ENCODE results near the gene LCAT.

The LCAT gene, protein sequence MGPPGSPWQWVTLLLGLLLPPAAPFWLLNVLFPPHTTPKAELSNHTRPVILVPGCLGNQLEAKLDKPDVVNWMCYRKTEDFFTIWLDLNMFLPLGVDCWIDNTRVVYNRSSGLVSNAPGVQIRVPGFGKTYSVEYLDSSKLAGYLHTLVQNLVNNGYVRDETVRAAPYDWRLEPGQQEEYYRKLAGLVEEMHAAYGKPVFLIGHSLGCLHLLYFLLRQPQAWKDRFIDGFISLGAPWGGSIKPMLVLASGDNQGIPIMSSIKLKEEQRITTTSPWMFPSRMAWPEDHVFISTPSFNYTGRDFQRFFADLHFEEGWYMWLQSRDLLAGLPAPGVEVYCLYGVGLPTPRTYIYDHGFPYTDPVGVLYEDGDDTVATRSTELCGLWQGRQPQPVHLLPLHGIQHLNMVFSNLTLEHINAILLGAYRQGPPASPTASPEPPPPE

DNA sequence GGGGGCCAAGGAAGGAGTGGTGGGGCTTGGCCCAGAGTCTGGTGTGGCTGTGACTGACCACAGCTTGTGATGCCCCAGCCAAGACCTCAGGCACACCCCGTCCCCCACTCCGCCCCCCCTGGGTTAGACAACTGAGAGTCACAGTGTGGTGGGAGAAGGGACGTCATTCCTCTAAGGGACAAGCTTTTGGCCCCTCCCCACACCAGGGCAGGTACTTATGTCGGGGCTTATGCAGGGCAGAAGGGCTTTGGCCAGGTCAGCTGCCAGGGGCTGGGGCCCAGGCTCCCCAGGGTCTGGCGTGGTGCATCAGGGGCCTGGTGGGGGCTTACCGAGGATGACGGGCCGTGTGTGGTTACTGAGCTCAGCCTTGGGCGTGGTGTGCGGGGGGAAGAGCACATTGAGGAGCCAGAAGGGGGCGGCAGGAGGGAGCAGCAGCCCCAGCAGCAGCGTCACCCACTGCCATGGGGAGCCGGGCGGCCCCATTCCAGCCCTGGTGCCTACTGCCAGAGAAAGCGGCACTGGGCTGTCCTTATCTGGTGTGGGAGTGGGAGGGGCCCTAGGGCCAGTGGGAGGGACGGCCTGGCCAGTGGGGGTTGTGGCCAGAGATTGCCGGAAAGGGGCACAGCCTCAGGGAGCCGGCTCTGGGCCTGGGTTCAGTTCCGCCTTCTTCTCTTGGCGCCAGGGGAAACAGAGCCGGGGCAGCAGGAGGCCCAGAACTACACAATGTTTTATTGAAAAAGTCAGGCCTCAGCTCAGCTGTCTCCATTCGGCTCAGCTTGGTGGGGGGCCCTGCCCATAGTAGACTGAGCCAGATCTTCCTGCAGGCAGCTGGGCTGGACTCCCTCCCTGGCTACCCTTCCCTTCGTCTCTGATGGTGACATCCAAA lies at the start of gene LCAT:
TSS of gene LCAT (minus strand) at position 502 of the 886 bp plus-strand sequence. CDS start at position 483, 19 bp downstream.
- Mint-ChIP-seq H3K4me3 (no peak within 1 kb of the TSS), H3K27me3 (ENCODE audit: low read depth) (no peaks in the 10 kb centered on the region), H3K27ac (no peak within 1 kb of the TSS), H3K36me3 (ENCODE audit: low read depth) (peaks cover 9% of the 10 kb centered on the region), H3K4me1 (ENCODE audit: low read depth) (peaks cover 17% of the 10 kb centered on the region), H3K9me3 (no peaks in the 10 kb centered on the region)

DNA sequence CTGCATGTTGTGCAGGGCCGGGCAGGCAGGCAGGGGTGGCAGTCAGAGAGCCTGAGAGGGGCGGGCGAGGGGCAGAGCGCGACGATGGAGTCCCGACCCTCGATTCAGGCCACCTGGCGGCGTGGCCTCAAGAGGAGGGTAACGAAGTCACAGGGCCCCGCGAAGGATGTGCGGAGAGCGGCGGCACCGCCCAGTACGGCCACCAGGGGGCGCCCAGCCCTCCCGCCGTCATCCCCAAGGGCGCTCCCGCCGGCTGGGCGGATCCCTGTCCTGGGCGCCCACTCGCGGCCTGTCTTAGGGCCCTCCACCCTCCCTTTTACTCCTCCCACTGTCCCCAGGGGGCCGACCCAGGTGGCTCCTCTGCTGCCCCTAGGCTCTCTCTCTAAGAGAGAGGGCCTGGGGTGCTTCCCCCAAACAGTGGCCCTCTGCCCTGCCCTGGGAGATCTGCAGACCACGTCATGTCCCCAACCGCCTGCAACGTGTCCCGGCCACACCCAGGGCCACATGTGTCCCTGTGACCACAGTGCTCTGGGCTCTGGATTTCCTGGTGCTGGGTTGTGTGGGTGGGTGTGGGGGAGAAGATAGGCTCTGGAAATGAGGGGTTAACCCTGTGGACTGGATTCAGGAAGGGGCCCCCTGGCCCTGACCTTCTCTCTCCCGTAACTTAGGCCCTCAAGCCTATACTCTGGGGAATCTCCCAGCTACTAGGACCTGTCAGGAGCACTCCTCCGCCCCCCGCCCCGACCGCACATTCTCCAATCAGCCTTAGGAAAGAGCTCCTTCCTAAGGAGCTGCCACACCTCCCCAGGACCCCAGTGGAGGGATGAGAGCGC lies 49.5 kb upstream of the LCAT start:
- H3K9me3 Mint-ChIP-seq: no peaks in the 10 kb centered on the region
- peak overlapping the region; percentile 83 for H3K4me3 Mint-ChIP-seq
- H3K4me1 Mint-ChIP-seq (ENCODE audit: low read depth): peaks cover 25% of the 10 kb centered on the region
- H3K27ac Mint-ChIP-seq: peak overlapping the region; percentile 98
- no peaks in the 10 kb centered on the region for H3K36me3 Mint-ChIP-seq (ENCODE audit: low read depth)
- no peaks in the 10 kb centered on the region for H3K27me3 Mint-ChIP-seq (ENCODE audit: low read depth)

DNA sequence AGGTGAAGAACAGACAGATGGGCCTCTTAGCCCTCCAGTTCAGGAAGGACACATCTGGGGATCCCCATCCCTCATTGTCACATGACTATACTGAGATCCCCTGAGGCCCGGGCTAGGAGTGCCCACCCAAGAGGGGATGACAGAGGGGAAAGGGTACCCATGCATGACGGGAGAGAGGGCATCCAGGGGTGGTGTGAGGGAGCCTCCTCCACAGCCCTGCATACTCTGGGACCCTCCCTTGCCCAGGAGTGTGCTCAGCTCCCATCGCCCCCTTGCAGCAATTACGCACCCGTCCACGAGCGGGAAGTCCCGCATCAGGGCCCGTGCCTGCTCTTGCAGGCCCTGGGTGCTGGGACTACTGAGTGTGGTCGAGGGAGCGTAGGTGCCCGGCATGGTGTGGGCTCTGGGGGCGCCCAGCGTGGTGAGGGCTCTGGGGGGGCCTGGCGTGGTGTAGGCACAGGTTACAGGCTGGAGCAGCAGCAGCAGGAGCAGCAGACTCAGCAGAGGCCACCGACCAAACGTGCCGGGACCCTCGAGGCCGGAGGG lies 48.8 kb upstream of the LCAT start:
- Mint-ChIP-seq H3K9me3 (no peaks in the 10 kb centered on the region), H3K27me3 (ENCODE audit: low read depth) (no peaks in the 10 kb centered on the region), H3K4me1 (ENCODE audit: low read depth) (peaks cover 30% of the 10 kb centered on the region), H3K4me3 (no peak overlapping the region), H3K36me3 (ENCODE audit: low read depth) (peaks cover 2% of the 10 kb centered on the region), H3K27ac (peak overlapping the region; percentile 82)

DNA sequence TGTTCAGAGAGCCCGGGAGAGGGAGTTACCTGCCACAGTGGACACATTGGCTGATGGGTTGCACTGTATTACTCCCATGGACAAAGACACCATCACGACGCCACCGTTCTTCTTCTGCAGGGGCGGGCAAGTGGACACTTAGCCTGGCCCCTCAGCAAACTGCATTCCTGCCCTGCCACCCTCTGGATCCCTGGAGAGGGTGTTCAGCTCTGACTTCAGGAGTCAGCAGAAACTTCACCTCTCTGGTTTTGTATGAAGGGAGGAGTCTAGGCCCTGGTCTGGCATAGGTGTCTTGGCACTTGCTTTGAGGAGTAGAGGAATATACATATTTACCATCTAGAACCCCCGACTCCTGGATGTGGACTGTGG lies 46.1 kb upstream of the LCAT start:
- no peak overlapping the region for H3K27ac Mint-ChIP-seq
- no peaks in the 10 kb centered on the region for H3K9me3 Mint-ChIP-seq
- peaks cover 2% of the 10 kb centered on the region for H3K36me3 Mint-ChIP-seq (ENCODE audit: low read depth)
- peaks cover 21% of the 10 kb centered on the region for H3K4me1 Mint-ChIP-seq (ENCODE audit: low read depth)
- H3K4me3 Mint-ChIP-seq: no peak overlapping the region
- H3K27me3 Mint-ChIP-seq (ENCODE audit: low read depth): no peaks in the 10 kb centered on the region

DNA sequence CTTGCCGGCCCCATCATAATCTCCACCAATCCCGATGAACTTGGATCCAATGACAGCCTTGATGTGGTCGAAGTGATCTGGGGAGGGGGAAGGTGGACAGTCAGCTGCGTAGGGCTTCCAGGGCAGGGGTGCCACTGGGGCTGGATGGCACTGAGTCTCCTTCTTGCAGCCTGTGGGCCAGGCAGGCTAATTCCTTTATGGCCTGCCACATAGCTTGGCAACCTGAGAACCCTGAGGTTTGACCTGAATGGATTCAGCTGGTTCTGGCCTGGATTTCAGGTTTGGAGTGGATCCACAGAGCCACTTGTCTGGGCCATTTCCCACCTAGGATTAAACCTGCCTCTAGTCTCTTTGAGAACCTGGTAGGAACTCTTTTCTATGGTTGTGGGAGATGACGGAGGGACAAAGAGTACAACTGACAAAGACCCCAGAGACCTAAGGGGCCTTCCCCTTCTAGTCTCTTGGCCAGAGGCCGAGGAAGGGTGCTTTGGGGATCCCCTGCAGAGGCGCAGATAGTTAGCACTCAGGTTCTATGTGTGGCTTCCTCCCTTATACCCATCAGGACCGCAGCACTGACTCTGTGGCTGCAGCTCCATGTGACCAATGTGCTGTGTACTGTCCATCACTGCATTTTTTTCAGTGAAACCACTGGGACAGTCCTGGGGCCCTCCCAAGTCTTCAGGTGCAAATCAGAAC lies 45.5 kb upstream of the LCAT start:
- Mint-ChIP-seq H3K27me3 (ENCODE audit: low read depth) (no peaks in the 10 kb centered on the region), H3K4me3 (no peak overlapping the region), H3K4me1 (ENCODE audit: low read depth) (peaks cover 23% of the 10 kb centered on the region), H3K9me3 (no peaks in the 10 kb centered on the region), H3K27ac (no peak overlapping the region), H3K36me3 (ENCODE audit: low read depth) (peaks cover 2% of the 10 kb centered on the region)

DNA sequence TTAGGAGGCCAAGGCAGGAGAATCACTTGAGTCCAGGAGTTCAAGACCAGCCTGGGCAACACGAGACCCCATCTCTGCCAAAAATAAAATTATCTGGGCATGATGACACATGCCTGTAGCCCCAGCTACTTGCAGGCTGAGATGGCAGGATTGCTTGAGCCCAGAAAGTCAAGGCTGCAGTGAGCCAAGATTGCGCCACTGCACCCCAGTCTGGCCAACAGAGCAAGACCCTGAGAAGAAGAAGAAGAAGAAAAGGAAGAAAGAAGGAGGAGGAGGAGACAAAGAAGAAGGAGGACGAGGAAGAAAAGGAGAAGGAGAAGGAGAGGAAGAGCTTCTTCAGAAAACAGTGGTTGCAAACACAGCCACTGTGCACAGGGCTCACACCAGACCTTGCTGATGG lies 44.8 kb upstream of the LCAT start:
- Mint-ChIP-seq H3K4me1 (ENCODE audit: low read depth) (peaks cover 26% of the 10 kb centered on the region), H3K27me3 (ENCODE audit: low read depth) (no peaks in the 10 kb centered on the region), H3K27ac (no peak overlapping the region), H3K36me3 (ENCODE audit: low read depth) (peaks cover 2% of the 10 kb centered on the region), H3K4me3 (no peak overlapping the region), H3K9me3 (no peaks in the 10 kb centered on the region)

DNA sequence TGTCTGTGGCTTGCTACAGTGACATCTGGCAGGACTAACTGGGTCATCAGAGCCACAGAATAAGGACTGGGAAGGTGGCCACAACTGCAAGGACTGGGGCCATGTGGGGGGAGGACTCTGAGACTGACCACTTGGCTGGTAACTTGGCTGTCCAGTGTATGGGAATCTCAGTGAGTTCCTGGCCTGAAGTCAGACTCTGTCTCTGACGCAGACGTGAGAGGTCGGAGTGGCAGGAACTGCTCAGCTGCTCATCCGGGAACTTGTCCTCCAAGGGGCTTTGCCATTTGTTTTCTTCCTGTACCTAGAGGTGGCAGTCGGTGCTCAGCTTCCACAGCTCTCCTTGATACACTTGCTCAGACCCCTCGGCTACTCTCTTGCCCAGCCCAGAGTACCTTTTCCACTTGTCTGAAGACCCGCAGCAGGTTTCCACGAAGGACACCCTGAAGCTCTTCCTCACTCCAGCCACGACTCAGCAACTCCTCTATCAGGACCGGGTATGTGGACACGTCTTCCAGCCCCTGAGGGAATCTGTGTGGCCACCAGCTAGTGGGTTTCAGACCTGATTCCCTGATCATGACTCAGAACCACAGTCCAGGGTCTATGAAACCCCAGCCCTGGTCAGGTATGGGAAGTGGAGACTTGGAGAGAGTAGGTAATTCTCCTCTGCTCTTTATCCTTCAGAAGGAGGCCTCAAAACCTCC lies 43.7 kb upstream of the LCAT start:
- Mint-ChIP-seq H3K9me3 (no peaks in the 10 kb centered on the region), H3K4me3 (no peak overlapping the region), H3K27ac (peak overlapping the region; percentile 11)

DNA sequence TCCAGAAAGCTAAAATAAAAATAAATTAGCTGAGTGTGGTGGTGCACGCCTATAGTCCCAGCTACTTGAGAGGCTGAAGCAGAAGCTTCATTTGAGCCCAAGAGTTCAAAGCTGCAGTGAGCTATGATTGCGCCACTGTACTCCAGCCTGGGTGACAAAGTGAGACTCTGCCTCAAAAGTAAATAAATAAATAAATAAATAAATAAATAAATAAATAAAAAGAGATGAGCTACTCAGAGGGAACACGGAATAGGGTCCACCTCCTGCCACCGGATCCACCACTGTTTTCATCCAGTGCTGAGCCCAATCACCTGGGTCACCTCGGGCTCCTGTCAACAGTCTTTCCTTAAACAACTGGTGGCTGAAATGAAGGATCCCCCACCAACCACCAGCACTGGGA lies 43.0 kb upstream of the LCAT start:
- Mint-ChIP-seq H3K4me1 (ENCODE audit: low read depth) (peaks cover 28% of the 10 kb centered on the region), H3K27me3 (ENCODE audit: low read depth) (no peaks in the 10 kb centered on the region), H3K4me3 (no peak overlapping the region), H3K36me3 (ENCODE audit: low read depth) (peaks cover 2% of the 10 kb centered on the region), H3K27ac (no peak overlapping the region), H3K9me3 (no peaks in the 10 kb centered on the region)

More for the DNA sequence above, 43.7 kb upstream of the LCAT start:
- peaks cover 31% of the 10 kb centered on the region for H3K4me1 Mint-ChIP-seq (ENCODE audit: low read depth)
- peaks cover 2% of the 10 kb centered on the region for H3K36me3 Mint-ChIP-seq (ENCODE audit: low read depth)
- H3K27me3 Mint-ChIP-seq (ENCODE audit: low read depth): no peaks in the 10 kb centered on the region

DNA sequence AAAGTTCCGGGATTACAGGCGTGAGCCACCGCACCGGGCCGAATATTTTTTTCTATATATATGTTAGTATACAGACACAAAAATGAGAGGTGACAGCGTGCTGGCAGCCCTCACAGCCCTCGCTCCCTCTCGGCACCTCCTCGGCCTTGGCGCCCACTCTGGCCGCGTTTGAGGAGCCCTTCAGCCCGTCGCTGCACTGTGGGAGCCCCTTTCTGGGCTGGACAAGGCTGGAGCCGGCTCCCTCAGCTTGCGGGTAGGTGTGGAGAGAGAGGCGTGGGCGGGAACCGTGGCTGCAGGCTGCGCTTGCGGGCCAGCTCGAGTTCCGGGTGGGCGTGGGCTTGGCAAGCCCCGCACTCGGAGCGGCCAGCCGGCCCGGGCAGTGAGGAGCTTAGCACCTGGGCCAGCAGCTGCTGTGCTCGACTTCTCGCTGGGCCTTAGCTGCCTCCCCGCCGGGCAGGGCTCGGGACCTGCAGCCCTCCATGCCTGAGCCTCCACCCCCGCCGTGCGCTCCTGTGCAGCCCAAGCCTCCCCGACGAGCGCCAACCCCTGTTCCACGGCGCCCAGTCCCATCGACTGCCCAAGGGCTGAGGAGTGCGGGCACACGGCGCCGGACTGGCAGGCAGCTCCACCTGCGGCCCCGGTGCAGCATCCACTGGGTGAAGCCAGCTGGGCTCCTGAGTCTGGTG lies 38.2 kb upstream of the LCAT start:
- Mint-ChIP-seq H3K36me3 (ENCODE audit: low read depth) (no peaks in the 10 kb centered on the region), H3K9me3 (no peaks in the 10 kb centered on the region), H3K4me3 (no peak overlapping the region), H3K27ac (no peak overlapping the region), H3K4me1 (ENCODE audit: low read depth) (peaks cover 23% of the 10 kb centered on the region), H3K27me3 (ENCODE audit: low read depth) (peaks cover 5% of the 10 kb centered on the region)

DNA sequence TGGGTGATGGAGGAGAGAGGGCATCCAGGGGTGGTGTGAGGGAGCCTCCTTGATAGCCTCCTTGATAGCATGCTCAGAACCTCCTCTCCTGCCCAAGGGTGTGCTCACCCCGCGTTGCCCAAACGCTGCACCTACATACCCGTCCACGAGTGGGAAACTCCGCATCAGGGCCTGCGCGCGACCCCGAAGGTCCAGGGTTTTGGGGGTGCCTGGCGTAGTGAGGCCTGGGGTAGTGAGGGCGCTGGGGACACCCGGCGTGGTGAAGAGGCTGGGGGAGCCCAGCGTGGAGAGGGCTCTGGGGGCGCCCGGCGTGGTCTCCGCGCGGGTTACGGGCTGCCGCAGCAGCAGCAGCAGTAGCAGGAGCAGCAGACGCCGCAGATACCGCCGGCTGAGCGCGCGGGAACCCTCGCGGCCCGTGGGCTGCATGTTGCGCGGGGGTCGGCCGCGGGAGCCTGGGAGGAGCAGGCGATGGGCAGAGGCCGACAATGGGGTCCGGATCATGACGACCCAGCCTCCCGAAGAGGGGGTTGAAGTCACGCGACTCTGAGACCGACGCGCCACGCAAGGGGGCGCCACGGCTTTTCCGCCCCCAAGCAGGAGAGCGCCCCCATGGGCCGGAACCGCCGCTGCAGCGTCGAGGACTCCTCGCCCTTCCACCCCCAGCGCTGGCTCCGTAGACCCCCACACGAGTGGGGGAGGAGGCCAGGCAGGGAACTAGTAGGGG lies 36.2 kb upstream of the LCAT start, which contains the start of gene DPEP3:
TSS of gene DPEP3 (minus strand) at position 545 of the 724 bp plus-strand sequence. CDS start at position 426, 119 bp downstream.
- no peaks in the 10 kb centered on the region for H3K36me3 Mint-ChIP-seq (ENCODE audit: low read depth)
- H3K27me3 Mint-ChIP-seq (ENCODE audit: low read depth): peaks cover 11% of the 10 kb centered on the region
- no peak within 1 kb of the TSS for H3K27ac Mint-ChIP-seq
- H3K4me1 Mint-ChIP-seq (ENCODE audit: low read depth): peaks cover 23% of the 10 kb centered on the region
- no peaks in the 10 kb centered on the region for H3K9me3 Mint-ChIP-seq
- H3K4me3 Mint-ChIP-seq: no peak within 1 kb of the TSS

DNA sequence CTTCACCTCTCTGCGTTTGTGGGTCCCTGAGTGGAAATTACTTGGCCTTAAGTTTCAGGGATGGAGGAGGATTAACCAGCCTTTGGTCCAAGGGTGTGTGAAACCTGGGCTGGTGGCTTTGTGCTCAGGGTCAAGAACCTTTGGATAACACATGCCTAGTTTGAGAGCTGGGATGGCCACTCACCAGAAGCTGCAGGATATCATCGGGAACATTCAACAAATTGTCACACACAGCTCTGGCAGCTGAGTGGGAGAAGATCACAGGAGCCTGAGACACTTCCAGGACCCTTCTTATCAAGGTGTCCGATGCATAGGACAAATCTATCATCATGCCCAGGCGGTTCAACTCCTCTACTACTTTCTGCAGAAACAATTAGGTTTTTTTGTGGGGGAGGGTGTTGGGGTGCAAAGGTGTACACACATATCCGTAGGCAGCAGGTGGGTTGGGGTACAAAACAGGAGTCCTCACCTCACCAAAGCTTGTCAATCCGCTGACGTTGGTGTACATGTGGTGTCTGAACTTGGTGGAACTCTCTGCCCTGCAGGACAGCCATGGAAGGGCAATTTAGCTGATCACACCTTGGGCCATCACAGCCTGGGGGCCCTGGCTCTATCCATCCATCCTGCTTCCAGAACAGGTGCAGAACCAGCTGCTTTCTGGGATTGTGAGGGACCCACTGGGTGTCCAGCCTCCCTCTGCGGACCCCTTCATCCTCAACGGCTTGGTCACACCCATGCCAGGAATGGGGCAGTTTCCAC lies 33.7 kb upstream of the LCAT start:
- Mint-ChIP-seq H3K36me3 (ENCODE audit: low read depth) (no peaks in the 10 kb centered on the region), H3K27me3 (ENCODE audit: low read depth) (peaks cover 11% of the 10 kb centered on the region), H3K27ac (no peak overlapping the region), H3K9me3 (no peaks in the 10 kb centered on the region), H3K4me3 (no peak overlapping the region), H3K4me1 (ENCODE audit: low read depth) (no peaks in the 10 kb centered on the region)

DNA sequence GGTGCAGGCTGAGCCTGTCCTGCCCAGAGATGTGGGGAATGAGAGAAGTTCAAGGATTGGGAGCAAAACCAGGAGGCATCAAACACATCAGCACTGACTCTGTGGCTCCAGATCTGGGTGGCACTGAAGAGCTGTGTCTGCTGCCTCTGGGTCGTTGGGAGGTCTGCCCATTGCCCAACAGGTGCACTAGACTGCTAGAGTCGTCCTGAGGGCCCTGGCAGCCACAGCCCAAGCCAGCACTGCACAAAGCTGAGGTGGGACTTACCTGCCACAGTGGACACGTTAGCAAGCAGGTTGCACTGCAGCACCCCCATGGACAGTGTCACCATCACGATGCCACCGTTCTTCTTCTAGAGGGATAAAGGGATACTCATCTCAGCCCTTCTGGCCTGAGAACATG lies 33.1 kb upstream of the LCAT start:
- no peak overlapping the region for H3K4me3 Mint-ChIP-seq
- H3K27me3 Mint-ChIP-seq (ENCODE audit: low read depth): peaks cover 11% of the 10 kb centered on the region
- no peaks in the 10 kb centered on the region for H3K4me1 Mint-ChIP-seq (ENCODE audit: low read depth)
- H3K36me3 Mint-ChIP-seq (ENCODE audit: low read depth): no peaks in the 10 kb centered on the region
- no peak overlapping the region for H3K27ac Mint-ChIP-seq
- no peaks in the 10 kb centered on the region for H3K9me3 Mint-ChIP-seq
